ENCODE data around the gene FOSL1.

DNA sequence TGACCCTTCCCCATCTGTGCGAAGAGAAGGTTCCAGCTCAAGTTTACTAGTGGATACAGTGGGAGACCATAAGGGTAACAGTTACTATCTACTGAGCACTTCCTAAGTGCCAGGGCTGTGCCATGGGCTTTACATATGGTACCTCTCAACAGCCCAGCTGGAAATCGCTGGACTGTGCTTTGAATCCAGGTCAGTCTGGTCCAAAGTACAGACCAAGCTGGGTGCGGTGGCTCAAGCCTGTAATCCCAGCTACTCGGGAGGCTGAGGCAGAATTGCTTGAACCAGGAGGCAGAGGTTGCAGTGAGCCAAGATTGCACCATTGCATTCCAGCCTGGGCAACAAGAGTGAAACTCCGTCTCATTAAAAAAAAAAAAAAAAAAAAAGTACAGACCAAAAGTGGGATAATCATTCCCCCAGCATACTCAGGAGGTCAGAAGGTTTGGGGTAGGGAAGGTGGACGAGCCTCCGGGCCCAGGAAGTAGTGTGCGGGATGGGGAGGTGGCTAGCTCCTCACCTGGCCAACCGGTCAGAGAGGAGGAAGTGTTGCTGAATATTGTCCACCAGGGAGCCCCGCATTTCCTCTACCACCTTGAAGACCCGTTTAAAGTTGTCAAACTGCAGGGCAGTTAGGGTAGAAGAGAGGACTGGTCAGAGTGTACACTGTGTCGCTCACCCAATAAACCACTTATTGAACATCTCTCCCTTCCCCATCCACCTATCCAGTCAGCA is 14.2 kb downstream of the FOSL1 start:
- TF ChIP-seq POLR2A (IDR thresholded peaks at IDR 0.05; ENCODE audit: low read depth, low read length) (no peak), POLR2AphosphoS5 (IDR thresholded peaks at IDR 0.05; ENCODE audit: low read depth, low read length) (no peak), POU2F2 (IDR thresholded peaks at IDR 0.05; ENCODE audit: low read depth, low read length) (no peak), TAF1 (IDR thresholded peaks at IDR 0.05; ENCODE audit: low read depth, low read length) (no peak)
